Gastrocnemius medialis (tissue), 4 donors: ENCODE measurements around the gene LDAH.

ENCODE experiments used
- CTCF ChIP-seq, 5 experiments: fragments of 450-650 bp in 3 of 5; fragments of 200-600 bp in 2 of 5; sonication (generic) in 2 of 5; IDR thresholded peaks in 4 of 5; conservative IDR thresholded peaks in 1 of 5; 1 replicate in 4 of 5; 2 replicates in 1 of 5; pipeline ENCODE4 v1.5.1; 2016 to 2019; ENCODE audit warnings: antibody characterized with exemption in 5 of 5, mild to moderate bottlenecking in 3 of 5, moderate library complexity in 3 of 5
- POLR2A ChIP-seq, 2 donors: fragments of 450-650 bp; IDR thresholded peaks; one replicate each; pipeline ENCODE4 v1.6.1; 2017; ENCODE audit warnings: antibody characterized with exemption in 2 of 2, mild to moderate bottlenecking in 2 of 2, moderate library complexity in 2 of 2

DNA sequence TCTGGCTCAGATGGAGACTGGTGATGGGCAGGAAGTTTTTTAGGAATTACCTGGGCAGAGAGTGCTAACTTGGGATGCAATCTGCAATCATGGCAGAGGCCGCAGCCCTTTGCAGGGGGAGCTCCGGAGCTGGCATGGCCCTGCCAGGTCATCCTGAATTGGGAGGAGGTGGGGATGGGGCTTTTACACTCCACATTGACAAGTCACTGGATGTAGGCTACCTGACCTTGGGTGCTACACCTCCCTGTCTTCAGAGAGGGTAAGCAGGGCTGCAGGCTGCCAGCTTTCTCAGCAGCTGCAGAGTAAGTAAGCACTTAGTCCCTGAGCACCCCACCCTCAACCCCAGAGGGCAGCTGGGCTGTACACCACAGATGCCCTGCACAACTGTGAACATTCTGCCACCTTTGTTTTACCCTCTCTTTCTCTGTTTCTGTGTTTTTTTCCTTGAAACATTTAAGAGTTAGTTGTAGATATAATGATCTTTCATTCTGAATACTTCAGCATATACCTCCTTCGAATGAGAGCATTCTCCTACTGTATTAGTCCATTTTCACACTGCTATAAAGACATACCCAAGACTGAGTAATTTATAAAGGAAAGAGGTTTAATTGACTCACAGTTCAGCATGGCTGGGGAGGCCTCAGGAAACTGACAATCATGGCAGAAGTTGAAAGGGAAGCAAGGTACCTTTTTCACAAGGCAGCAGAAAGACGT lies 165.2 kb downstream of the LDAH start:
- TF ChIP-seq CTCF (IDR thresholded peaks at IDR 0.05 in 4 of 5, conservative IDR thresholded peaks at IDR 0.05 in 1 of 5) (no peak), POLR2A (IDR thresholded peaks at IDR 0.05) (no peak)
